GM10266 (cell line): Measurements from ENCODE around the gene BRME1.

ENCODE experiments used
- DNase-seq: peaks from one replicate; pipeline ENCODE4 v3.0.0; 2012; ENCODE audit errors: extremely low spot score
- CTCF ChIP-seq: IDR thresholded peaks from 2 replicates; pipeline ENCODE4 v1.5.1; 2012; ENCODE audit warnings: mild to moderate bottlenecking, low read depth; ENCODE audit not compliant: control insufficient read depth, insufficient read depth; ENCODE audit errors: missing control alignments

Gene BRME1

GRCh38 chr19:13899393-13899792, 6.5 kb downstream of the BRME1 start:
- no peak for DNase-seq
- no peak for TF ChIP-seq CTCF

GRCh38 chr19:13896227-13896626, 9.7 kb downstream of the BRME1 start:
- DNase-seq, result no peak
- TF ChIP-seq CTCF, result no peak

GRCh38 chr19:13894552-13894951, 11.4 kb downstream of the BRME1 start:
- TF ChIP-seq CTCF, result no peak
- no peak for DNase-seq

- no peak for DNase-seq
- no peak for TF ChIP-seq CTCF
Observed at GRCh38 chr19:13892870-13893269, 13.0 kb downstream of the BRME1 start.

- no peak for TF ChIP-seq CTCF
- no peak for DNase-seq
Observed at GRCh38 chr19:13890136-13890535, 15.8 kb downstream of the BRME1 start.

- no peak for DNase-seq
- TF ChIP-seq CTCF, result no peak
Observed at GRCh38 chr19:13888281-13888680, 17.6 kb downstream of the BRME1 start.

- no peak for TF ChIP-seq CTCF
- DNase-seq, result no peak
Observed at GRCh38 chr19:13887517-13887916, 18.4 kb downstream of the BRME1 start.

GRCh38 chr19:13887018-13887436, 18.9 kb downstream of the BRME1 start:
- no peak for DNase-seq
- no peak for TF ChIP-seq CTCF
